C4-2B (cell line): ENCODE results near the gene GUCY2F.

ENCODE experiments used
- H3K27ac ChIP-seq: fragments of 450-650 bp; 2 replicates; pipeline ENCODE4 v1.5.1; 2017
- CTCF ChIP-seq: fragments of 450-650 bp; conservative IDR thresholded peaks from 2 replicates; pipeline ENCODE4 v1.5.1; 2017; ENCODE audit warnings: mild to moderate bottlenecking
- ZFX ChIP-seq: fragments of 450-650 bp; IDR thresholded peaks from 2 replicates; pipeline ENCODE4 v1.6.1; 2017

GUCY2F gene

GRCh38 chrX:109357706-109358105, 124.2 kb downstream of the GUCY2F start:
- TF ChIP-seq ZFX = no peak
- no peak for TF ChIP-seq CTCF
- H3K27ac ChIP-seq = no peak overlapping the region

GRCh38 chrX:109356684-109357083, 125.2 kb downstream of the GUCY2F start:
- TF ChIP-seq ZFX = no peak
- no peak for TF ChIP-seq CTCF
- H3K27ac ChIP-seq = no peak overlapping the region

GRCh38 chrX:109352066-109352588, 129.8 kb downstream of the GUCY2F start:
- TF ChIP-seq ZFX (no peak), CTCF (no peak)
- no peak overlapping the region for H3K27ac ChIP-seq

- H3K27ac ChIP-seq = no peak overlapping the region
- TF ChIP-seq ZFX (no peak), CTCF (no peak)
Observed at GRCh38 chrX:109351557-109351956, 130.3 kb downstream of the GUCY2F start.

GRCh38 chrX:109350551-109350950, 131.3 kb downstream of the GUCY2F start:
- no peak overlapping the region for H3K27ac ChIP-seq
- TF ChIP-seq ZFX = no peak
- TF ChIP-seq CTCF = no peak

GRCh38 chrX:109350051-109350450, 131.8 kb downstream of the GUCY2F start:
- TF ChIP-seq CTCF = no peak
- no peak for TF ChIP-seq ZFX
- H3K27ac ChIP-seq = no peak overlapping the region

GRCh38 chrX:109347632-109348031, 134.3 kb downstream of the GUCY2F start:
- no peak overlapping the region for H3K27ac ChIP-seq
- TF ChIP-seq CTCF (no peak), ZFX (no peak)
